Measurements from ENCODE around the gene SASH1.
"Not testable (repeated sequence)": the region's sequence is repeated elsewhere in the genome, so short reads cannot be mapped to it uniquely, and the experiment has no call there.

The SASH1 gene

DNA sequence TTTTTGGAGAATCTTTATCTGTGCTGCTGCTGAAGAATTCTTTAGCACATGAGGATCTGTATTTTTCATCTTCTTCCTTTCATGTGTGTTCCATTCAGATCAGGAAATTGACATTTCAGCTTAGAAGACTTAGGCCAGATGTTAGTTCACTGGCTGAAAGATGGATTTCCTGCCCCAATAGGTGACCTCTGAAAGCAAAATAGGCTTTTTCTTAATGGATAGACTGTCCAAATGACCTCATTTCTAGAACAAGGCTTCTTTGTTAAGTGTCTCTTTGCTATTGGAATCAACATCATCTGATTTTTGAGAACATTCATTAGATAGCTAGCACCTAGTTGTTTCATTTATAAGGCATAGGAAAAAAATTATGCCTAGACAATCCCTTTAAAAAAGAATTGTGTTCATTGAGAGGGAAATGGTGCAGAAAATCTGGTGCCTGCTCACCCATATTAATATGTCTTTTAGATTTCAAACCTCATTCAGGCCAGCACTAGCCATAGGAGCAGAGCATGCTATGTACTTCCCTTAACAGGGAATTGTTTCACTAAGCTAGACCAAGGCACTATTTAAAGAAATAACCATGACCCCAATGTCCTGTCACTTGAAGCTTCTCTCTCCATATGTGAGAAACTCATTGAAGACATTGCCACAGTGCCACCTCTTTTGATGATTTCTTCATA is 13.6 kb upstream of the SASH1 start:
- DNase-seq (ENCODE audit: low spot score) = no peak

DNA sequence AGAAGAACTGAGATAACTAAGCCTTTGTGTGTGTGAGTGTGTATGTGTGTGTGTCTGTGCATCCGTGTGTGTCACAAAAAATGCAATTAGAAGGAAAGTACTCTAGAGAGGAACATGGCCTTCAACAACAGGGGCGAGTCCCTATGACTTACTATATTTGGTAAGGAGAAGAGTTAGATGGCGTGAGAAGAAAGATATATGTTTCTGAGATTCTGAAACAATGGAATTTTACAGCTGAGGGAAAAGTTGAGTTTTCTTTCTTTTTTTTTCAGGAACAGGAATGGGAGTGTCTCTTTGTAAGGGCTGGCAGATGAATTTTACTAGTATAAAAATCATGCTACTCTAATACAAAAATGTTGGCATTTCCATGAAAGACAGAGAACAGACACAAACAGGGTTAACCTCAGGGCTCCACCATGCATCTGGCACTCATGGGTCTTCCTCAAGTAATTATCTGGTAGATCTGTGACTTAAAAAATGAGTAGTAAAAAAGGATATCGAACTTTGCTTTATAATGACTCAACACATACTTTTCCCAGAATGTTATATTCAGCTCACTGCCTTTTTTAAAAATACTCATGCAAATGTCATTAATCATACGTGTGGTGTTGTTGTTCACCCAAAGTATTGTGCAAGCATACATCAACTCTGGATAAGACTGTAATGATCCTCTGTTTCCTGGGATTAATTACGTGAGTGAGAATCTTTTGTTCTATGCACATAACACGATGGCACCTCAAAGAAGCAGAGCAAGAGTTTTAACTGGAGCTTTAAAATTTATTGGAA is 12.8 kb upstream of the SASH1 start:
- no peak for DNase-seq (ENCODE audit: low spot score)

DNA sequence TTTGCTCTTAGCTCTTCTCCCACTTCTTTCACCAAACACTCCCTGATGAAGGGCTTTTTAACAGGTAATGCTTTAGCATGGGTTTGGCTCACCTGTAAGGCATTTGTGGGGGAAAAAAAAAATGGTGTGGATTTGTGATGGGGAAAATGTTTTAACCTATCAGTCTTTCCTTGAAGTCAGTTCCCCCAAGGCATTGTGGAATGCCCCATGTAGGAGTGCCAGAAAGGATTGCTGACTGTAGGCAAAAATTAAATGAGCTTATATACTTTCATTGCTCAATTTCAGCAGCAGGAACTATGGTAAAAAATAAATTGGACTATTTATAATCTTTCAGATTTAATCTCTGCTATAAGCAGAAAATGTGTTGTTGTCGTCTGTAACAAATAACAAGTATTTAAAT is 10.6 kb upstream of the SASH1 start:
- no peak for DNase-seq (ENCODE audit: low spot score)

DNA sequence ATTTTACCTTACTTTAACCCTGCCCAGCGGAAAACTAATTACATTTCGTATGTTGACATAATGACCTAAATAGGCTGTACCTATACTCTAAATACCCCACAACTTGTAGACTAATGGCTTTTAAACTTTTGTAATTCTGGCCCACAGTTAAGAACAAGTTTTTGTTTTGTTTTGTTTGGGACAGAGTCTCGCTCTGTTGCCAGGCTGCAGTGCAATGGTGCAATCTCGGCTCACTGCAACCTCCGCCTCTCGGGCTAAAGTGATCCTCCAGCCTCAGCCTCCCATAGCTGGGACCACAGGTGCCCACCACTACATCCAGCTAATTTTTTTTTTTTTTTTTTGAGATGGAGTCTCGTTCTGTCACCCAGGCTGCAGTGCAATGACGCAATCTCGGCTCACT is 5.7 kb upstream of the SASH1 start:
- no peak for DNase-seq (ENCODE audit: low spot score)

DNA sequence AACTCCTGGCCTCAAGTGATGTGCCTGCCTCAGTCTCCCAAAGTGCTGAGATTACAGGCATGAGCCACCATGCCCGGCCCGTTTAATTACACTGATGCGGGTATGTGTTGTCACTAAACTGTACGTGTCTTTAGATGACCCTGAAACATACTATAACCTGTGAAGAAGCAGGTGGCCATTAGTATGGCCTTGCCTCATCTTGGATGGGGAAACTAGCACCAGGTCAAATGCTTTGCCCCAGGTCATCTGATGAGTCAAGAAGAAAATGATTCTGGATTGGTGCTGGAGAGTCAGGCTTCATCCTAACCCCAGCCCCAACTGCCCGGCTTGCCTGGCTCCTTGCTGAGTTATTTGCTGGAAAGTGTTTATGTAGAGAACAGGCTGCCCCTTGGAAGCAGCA is 2.9 kb upstream of the SASH1 start:
- DNase-seq (ENCODE audit: low spot score) = no peak

DNA sequence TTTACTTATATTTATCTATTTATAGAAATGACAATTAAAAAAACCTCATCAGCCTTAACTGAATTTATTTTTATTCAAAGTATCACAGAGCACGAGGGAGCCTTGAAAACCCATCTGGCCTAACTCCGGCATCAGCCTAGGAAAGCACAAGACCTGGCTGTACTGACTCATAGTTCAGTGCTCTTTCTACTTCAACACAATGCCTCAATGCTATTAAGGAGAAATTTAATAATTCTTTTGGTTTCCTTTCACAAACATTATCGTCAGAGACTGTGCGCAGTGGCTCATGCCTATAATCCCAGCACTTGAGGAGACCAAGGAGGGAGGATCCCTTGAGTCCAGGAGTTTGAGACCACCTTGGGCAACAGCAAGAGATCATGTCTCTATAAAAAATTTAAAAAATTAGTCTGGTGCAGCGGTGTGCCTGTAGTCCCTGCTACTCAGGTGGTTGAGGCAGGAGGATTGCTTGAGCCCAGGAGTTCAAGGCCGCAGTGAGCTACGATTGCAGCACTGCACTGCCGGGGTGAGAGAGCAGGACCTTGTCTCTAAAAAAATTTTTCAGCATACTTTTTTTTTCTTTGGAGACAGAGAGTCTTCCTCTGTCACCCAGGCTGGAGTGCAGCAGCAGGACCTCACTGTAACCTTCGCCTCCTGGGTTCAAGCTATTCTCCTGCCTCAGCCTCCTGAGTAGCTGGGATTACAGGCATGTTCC is 1.9 kb upstream of the SASH1 start:
- no peak for DNase-seq (ENCODE audit: low spot score)

DNA sequence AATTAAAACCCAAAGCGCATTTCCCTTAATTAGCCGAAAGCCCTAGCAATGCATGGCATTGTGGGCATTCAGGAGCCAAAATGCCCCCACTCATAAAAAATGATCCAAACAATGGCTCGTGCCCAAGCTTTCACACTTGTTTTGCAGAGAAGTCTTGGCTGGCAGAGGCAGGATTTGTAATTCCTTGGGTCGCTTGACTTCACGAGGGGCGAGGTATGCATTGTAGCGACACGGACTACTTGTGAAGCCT is 613 bp upstream of the SASH1 start:
- DNase-seq (ENCODE audit: low spot score) = no peak

DNA sequence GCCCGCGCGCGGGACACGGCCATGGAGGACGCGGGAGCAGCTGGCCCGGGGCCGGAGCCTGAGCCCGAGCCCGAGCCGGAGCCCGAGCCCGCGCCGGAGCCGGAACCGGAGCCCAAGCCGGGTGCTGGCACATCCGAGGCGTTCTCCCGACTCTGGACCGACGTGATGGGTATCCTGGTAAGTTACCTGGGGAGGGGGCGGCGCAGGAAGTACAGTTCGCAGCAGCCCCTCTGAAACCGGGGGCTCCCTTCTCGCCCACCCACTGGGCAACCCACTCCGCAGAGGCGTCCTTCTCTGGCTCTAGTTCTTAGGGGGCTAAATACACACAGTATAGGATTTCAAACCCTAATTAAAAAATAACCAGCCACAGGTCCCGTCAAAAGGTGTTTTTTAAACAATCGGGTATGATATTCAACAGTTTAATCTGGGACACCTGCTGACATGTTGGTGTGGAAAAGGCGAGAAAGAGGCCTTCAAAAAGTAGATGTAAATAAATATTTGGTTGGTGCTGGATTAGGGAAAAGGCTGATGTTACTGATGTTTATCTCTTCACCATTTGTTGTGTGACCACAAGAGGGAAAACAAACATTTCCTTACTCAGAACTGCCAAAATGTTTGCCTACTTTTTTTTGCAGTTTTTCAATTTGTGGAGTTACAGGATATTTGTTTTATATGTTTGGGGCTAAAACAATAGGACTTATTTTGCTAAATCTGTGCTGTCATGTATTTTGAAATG is 577 bp downstream of the SASH1 start:
- no peak for DNase-seq (ENCODE audit: low spot score)

DNA sequence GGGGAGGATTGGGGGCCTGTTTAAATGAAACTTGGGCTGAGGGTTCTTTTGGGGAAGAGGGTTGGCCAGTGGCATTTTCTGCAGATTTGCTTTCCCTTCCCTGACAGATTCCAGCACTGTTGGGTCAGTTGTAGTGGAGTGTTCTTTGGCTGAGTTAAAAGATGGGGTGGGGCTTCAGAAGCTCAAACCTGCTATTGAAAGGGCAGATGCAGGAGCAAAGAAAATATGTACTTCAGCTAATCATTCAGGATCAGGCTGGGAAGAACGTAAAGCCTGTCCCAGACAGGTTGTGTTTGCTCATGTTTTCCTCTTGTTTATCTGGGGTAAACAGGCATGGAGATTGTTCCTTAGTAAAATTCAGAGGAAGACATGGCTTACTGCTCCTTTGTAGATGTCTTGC is 2.5 kb downstream of the SASH1 start:
- DNase-seq (ENCODE audit: low spot score) = no peak

DNA sequence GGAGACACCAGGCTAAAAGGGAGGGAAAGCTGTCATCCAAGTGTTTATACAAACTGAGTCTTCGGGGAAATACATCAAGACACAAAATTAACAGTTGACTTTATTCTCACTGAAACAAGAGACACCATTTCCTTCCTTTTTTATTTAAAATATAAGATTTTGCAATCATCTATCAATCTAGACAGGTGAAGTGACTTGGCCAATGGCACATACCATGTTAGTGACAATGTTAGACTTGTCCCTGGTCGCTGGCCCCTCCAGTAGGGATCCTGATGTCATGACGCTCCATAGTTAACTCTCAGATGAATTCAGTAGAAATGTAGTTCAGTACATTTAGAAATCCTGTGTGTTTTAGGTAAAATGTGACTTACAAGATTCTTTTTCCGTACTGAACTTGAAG is 2.9 kb downstream of the SASH1 start:
- no peak for DNase-seq (ENCODE audit: low spot score)

DNA sequence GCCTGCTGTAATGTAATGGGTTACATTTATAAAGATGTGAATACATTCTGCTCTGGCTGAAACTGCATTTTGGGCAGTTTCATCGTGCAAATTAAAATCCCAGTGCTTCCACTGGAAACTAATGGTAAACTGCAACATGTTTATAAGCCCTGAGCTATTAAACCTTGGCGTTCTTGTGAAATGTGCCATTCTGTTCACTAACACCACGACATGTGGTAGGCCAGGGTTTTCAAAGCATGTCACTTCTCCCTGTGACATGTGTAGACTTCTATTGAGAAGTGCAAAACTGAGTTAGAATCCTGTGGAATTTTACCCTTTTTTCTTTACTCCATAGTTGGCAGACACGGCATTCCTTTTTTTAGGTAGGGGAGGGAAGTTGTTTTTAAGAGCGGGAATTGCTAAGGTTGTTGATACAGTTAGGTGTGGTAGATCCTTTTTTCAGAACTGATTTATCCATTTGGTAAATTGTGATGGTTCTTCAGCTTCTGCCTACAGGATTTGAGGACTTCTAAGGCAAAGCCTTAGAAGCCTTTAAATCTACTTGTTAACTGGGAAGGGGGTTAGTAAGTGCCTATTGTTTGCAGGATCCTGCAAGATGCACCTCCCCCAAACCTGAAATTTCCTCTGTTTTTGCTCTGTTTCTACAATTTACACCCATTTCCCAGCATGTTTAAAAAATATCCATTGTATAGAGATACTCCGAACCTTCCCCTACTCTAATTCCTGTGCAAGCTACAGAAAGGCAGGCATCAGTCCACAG is 4.2 kb downstream of the SASH1 start:
- DNase-seq (ENCODE audit: low spot score) = no peak

DNA sequence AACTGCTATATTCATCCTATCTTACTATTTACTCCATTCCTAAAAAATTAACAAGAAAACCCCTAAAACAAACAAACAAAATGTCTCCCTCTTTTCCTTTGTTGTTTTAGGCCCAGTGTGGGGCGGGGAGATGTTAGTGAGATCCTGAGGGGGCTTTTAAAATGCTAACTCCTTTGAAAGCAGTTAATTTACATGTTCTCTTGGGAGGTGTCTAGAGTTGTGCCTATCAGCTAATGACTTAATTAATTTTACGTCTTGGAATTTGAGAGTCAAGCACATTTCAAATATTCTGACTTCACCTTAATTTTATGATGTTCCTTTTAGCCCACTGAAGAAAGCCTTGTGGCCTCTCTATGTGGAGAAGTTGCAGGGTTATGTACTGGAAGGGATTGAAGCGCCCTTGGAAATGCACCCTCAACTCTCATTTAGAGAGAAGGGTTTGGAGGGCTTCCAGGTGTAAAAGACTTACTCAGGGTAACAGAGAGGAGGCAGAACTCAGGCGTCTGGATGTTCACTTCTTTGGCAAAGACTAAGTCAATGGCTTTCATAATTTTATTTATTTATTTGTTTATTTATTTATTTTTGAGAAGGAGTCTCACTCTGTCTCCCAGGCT is 4.9 kb downstream of the SASH1 start:
- no peak for DNase-seq (ENCODE audit: low spot score)

DNA sequence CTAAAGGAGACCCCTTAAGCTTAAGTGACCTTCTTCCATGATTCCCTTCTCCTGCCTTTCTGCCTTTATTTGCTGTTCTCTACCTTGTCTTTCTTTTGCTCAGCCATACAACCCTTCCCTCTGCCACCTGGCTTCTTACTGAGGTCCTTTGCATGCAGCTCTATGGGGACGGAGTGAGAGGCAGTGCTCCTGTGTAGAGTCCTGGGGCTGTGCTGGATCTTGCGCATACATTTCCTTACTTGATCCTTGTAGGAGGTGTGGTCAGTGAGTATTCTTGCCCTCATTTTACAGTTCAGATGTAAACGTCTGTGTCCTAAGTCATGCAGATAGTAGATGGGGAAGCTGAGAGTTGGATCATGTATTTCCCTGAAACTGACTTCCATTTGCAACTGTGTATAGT is 5.7 kb downstream of the SASH1 start:
- DNase-seq (ENCODE audit: low spot score) = no peak

DNA sequence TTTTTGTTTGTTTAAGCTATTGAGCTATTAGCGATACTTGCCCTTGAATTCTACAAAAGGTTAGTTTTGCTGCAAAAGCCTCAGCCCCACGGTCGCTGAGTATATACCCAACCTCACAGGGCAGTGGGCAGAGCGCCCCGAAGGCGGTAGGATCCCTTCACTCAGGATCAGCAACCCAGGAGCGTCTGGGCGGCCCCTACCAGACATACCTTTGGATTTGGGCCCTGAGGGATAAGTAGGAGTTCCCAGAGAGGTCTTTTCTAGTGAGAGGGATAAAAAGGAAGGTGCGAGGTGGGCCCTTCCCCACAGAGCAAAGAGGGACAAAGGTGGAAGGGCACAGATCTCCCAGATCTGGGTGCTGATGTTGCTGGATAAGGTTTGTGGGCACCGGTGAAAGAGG is 6.1 kb downstream of the SASH1 start:
- no peak for DNase-seq (ENCODE audit: low spot score)

DNA sequence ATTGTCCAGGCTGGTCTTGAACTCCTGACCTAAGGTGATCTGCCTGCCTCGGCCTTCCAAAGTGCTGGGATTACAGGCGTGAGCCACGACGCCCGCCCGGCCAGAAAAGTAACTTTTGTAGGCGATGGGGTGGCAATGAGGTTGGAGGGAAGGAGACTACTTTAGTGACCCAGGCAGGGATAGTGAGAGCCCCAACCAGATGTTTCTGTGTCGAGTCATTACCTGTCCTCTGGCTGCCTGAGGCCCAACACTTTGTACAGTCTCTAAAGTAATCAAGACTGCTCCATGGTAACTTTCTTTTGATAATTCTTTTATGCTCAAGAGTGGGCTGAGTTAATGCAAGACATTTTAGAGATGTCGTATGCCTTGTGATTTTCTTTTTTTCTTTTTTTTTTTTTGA is 6.8 kb downstream of the SASH1 start:
- no peak for DNase-seq (ENCODE audit: low spot score)

DNA sequence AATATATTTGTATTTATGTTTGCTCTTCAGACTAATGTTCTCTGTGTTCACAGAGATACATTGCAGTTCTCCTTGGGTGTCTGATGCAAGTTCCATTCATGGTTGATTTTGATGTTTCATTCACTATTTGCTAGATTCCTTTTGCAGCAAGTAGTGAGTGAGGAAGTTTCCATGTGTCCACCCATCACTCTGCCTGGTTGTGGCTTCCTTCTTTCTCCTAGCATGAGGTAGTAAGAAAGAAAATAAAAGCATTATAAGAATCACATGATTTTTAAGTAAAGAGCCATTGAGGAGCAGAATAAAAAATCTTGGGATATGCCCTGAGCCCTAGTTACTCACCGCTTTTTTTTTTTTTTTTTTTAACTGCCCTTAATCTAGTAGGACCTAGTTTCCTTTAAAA is 8.7 kb downstream of the SASH1 start:
- DNase-seq (ENCODE audit: low spot score) = no peak

DNA sequence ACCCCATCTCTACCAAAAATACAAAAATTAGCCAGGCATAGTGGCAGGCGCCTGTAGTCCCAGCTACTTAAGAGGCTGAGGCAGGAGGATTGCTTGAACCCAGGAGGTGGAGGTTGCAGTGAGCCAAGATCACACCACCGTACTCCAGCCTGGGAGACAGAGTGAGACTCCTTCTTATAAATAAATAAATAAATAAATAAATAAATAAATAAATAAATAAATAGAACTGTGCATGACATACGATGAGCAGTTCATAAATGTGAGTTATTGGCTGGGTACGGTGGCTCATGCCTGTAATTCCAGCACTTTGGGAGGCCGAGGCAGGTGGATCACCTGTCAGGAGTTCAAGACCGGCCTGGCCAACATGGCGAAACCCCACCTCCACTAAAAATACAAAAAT is 9.8 kb downstream of the SASH1 start:
- DNase-seq (ENCODE audit: low spot score) = not testable (repeated sequence)

DNA sequence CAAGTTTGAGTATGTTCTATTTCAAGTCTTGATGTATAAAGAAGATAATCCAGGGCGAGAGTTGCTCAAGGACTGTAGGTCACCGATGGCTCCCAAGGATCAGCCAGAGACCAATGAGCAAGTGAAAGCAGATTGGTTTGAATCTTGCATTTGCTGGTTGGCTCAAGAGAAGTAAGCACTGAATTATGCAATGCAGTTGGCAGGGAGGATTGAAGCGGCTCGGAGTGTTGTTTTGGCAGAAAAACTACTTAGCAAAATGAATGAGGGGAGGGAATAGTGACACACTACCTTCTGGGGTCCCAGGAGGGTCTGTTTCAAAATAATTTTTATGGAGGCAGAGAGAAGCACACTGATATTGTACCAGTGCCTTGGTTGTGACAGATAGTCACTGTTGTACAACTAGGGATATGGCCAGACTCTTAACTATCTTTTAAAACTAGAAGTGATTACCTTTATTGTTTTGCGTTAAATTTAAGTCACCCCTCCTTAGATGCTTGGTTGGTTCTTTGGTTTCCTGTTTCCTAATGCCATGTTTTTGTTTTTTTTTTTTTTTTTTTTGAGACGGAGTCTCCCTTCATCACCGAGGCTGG is 15.7 kb downstream of the SASH1 start:
- no peak for DNase-seq (ENCODE audit: low spot score)

DNA sequence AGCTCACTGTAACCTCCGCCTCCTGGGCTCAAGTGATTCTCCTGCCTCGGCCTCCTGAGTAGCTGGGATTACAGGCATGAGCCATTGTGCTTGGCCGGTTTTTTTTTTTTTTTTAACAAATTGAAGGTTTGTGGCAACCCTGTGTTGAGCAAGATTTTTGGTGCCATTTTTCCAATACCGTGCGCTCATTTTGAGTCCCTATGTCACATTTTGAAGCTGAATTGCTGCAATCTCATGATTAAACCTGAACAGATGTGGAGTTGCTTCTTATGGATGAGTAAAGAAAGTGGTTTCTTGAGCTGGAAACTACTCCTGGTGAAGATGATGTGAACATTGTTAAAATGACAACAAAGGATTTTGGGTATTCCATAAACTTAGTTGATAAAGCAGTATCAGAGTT is 16.6 kb downstream of the SASH1 start:
- DNase-seq (ENCODE audit: low spot score) = no peak

DNA sequence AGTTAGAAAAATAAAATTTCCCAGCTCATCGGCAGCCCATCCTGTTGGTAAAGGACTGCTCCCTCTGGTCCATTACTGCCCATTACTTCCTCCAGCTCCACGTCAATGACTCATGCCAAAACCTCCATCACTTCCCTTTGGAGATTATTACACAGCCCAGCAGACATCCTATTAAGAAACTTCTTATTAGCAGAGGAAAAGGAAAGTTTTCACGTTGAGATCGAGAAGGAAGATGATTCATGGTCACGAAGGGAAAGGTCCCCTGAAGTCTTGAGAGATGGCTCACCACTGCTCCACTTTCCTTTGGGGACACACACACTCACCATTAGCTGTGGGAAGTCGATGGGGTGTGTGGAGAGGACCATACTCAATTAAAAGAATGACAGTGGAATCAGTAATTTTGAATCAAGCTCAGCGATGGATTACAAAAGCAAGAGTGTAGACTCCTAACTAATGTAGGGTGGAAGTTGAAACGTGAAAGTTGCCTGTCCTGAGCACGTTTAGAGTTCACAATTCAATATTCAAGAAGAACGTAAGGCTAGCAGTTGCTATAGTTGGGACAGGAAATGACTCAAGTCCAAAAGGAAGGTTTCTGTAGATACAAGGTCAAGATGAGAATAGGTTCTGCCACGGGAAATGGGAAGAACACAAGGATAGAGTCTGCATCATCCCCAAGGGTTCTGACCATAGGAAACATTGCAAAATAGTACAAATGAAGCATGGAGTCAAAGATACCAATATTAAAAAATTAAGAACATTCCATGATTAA is 21.6 kb downstream of the SASH1 start:
- no peak for DNase-seq (ENCODE audit: low spot score)

DNA sequence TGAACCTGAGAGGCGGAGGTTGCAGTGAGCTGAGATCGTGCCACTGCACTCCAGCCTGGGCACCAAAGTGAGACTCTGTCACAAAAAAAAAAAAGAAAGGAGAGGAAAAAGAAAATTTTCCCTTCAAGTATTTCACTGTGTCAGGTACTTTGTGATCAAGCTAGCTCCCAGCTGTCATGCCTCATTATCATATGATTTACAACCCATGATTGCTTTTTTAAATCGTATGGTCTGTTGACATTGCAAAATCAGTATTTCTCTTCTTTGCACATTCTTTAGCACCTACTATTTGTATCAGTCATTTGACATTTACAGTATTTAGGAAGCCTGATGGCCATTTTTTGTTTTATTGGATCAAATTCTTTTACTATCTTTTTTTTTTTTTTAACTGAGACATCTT is 22.4 kb downstream of the SASH1 start:
- no peak for DNase-seq (ENCODE audit: low spot score)
